ENCODE measurements around the gene SCLY.

- TF ChIP-seq CTCF (IDR thresholded peaks at IDR 0.05) (no peak), ZFX (IDR thresholded peaks at IDR 0.05; ENCODE audit: borderline replicate concordance) (no peak)
Observed at GRCh38 chr2:238081561-238081960, 20.8 kb downstream of the SCLY start.
